A204.1 (cell line): Measurements from ENCODE around the gene PIEZO2.
"Not testable (repeated sequence)": the region's sequence is repeated elsewhere in the genome, so short reads cannot be mapped to it uniquely, and the experiment has no call there.

Experiments
- FAIRE-seq: peaks from 2 replicates; lab custom pipeline; 2012; peaks lifted over from hg19 to GRCh38; lab: Jason Lieb, UNC

Gene PIEZO2

GRCh38 chr18:11149441-11150270 is at the start of gene PIEZO2:
Gene PIEZO2 (minus strand): TSS chr18:11149569. CDS start chr18:11148588, 981 bp downstream.
- no peak for FAIRE-seq

GRCh38 chr18:11183637-11184036 is 34.3 kb upstream of the PIEZO2 start:
- no peak for FAIRE-seq

- FAIRE-seq, result not testable (repeated sequence)
Observed at GRCh38 chr18:11181629-11182028, 32.3 kb upstream of the PIEZO2 start.

GRCh38 chr18:11179959-11180519 is 30.7 kb upstream of the PIEZO2 start:
- no peak for FAIRE-seq

GRCh38 chr18:11178951-11179549 is 29.7 kb upstream of the PIEZO2 start:
- FAIRE-seq, result no peak

GRCh38 chr18:11177382-11177781 is 28.0 kb upstream of the PIEZO2 start:
- FAIRE-seq, result no peak

- FAIRE-seq, result no peak
Observed at GRCh38 chr18:11176481-11176881, 27.1 kb upstream of the PIEZO2 start.

GRCh38 chr18:11175266-11175979 is 26.1 kb upstream of the PIEZO2 start:
- FAIRE-seq, result no peak

GRCh38 chr18:11174179-11174578 is 24.8 kb upstream of the PIEZO2 start:
- FAIRE-seq, result not testable (repeated sequence)

GRCh38 chr18:11167778-11168177 is 18.4 kb upstream of the PIEZO2 start:
- no peak for FAIRE-seq

GRCh38 chr18:11165952-11166351 is 16.6 kb upstream of the PIEZO2 start:
- no peak for FAIRE-seq

GRCh38 chr18:11165138-11165537 is 15.8 kb upstream of the PIEZO2 start:
- no peak for FAIRE-seq

- FAIRE-seq, result no peak
Observed at GRCh38 chr18:11163665-11164064, 14.3 kb upstream of the PIEZO2 start.

- no peak for FAIRE-seq
Observed at GRCh38 chr18:11162889-11163288, 13.5 kb upstream of the PIEZO2 start.

GRCh38 chr18:11162462-11162861 is 13.1 kb upstream of the PIEZO2 start:
- no peak for FAIRE-seq

GRCh38 chr18:11160313-11160712 is 10.9 kb upstream of the PIEZO2 start:
- no peak for FAIRE-seq

GRCh38 chr18:11159844-11160243 is 10.5 kb upstream of the PIEZO2 start:
- no peak for FAIRE-seq

- no peak for FAIRE-seq
Observed at GRCh38 chr18:11156978-11157377, 7.6 kb upstream of the PIEZO2 start.

- FAIRE-seq, result no peak
Observed at GRCh38 chr18:11155034-11155759, 5.8 kb upstream of the PIEZO2 start.

- FAIRE-seq, result no peak
Observed at GRCh38 chr18:11154368-11154989, 5.1 kb upstream of the PIEZO2 start.

- FAIRE-seq, result no peak
Observed at GRCh38 chr18:11153097-11153496, 3.7 kb upstream of the PIEZO2 start.

GRCh38 chr18:11150271-11150615 is 874 bp upstream of the PIEZO2 start:
- no peak for FAIRE-seq
